ENCODE results near the gene NEMP2. TPM values are rescaled to one million over a fixed set of nuclear protein-coding genes. Genes with fewer than 3 reads are reported as not detected.
A peak's percentile ranks its signal among the peaks of the same experiment; 100 is the strongest.

Gene NEMP2
- total RNA-seq, 6 donors from 2014 or later = 2.6 to 7.4 (median 4.3) TPM

DNA sequence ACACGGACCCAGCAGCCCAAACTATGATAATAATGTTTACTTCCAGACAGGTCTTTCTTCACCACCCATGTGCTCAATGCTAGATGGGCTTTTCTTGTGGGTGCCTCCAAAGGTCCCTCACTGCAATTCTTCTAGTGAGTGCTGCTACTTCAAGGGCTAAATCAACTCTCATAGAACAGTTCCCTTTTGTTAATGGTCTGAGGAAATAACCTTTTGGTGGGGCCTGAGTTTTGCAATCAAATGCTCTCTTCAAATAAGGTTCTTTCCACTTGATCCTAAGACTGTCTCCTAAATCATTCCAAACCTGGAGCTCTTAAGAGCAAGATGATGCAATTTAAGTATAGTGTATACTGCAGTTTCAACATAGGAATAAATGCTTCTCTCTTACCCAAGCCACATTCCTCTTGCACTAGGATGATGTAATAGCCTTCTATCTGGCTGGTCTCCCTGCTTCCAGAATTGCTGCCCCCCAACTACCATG is 6.0 kb downstream of the NEMP2 start:
- Histone ChIP-seq H3K27ac (peak overlapping the region in 2 of 4 donors; percentile 2 to 23), H3K9me3 (no peaks in the 10 kb centered on the region), H3K4me1 (peaks cover 12 to 48% (median 23%) of the 10 kb centered on the region in 4 donors), H3K4me3 (no peak overlapping the region), H3K27me3 (no peaks in the 10 kb centered on the region), H3K36me3 (no peaks in the 10 kb centered on the region)
- DNase-seq (peak in 1 of 2 donors; percentile 33), ATAC-seq (ENCODE audit: low FRiP score in 2 of 2) (peak; percentile 27 to 38)
- TF ChIP-seq POLR2A (IDR thresholded peaks at IDR 0.05) (no peak), CTCF (IDR thresholded peaks at IDR 0.05) (no peak), POLR2AphosphoS5 (IDR thresholded peaks at IDR 0.05) (peak in 1 of 2 donors; percentile 28), EP300 (IDR thresholded peaks at IDR 0.05) (peak in 1 of 4 donors; percentile 56)
- WGBS, 2 donors = 50 to 80% methylated on average over 1 of the region's 1 CpG

- Histone ChIP-seq H3K27me3 (no peaks in the 10 kb centered on the region), H3K27ac (no peak overlapping the region), H3K4me3 (no peak overlapping the region), H3K36me3 (no peaks in the 10 kb centered on the region), H3K9me3 (no peaks in the 10 kb centered on the region), H3K4me1 (peaks cover 8 to 45% (median 20%) of the 10 kb centered on the region in 4 donors)
- TF ChIP-seq POLR2AphosphoS5 (IDR thresholded peaks at IDR 0.05) (no peak), POLR2A (IDR thresholded peaks at IDR 0.05) (no peak), EP300 (IDR thresholded peaks at IDR 0.05) (no peak), CTCF (IDR thresholded peaks at IDR 0.05) (no peak)
- DNase-seq = no peak
- no peak for ATAC-seq (ENCODE audit: low FRiP score in 2 of 2)
Observed at GRCh38 chr2:190527918-190528317, 6.6 kb downstream of the NEMP2 start.

DNA sequence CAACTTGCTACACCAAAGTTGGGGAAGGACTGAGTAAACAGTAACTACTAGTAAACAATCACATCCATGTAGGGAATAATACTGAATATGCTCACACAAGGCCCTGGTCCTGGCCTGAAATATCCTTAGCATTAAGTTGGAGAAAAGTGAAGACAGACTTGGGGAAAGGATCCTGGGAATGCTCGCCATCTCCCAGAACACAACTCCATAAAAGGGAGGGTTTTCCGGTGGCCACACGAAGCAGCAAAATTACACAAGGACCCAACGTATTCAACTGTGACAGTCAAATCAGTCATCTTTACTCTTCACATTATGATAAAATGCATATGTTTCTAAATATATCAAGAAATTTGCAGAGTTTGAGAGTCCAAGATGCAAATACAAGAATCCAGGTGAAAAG is 7.3 kb downstream of the NEMP2 start:
- Histone ChIP-seq H3K36me3 (no peaks in the 10 kb centered on the region), H3K27me3 (no peaks in the 10 kb centered on the region), H3K27ac (no peak overlapping the region), H3K9me3 (no peaks in the 10 kb centered on the region), H3K4me3 (no peak overlapping the region), H3K4me1 (peaks cover 8 to 45% (median 20%) of the 10 kb centered on the region in 4 donors)
- TF ChIP-seq POLR2A (IDR thresholded peaks at IDR 0.05) = no peak
- no peak for TF ChIP-seq EP300 (IDR thresholded peaks at IDR 0.05)
- no peak for TF ChIP-seq CTCF (IDR thresholded peaks at IDR 0.05)
- TF ChIP-seq POLR2AphosphoS5 (IDR thresholded peaks at IDR 0.05) = no peak
- 97 to 98% methylated on average over 4 of the region's 4 CpGs for WGBS, 2 donors
- ATAC-seq (ENCODE audit: low FRiP score in 2 of 2) (no peak), DNase-seq (no peak)

- Histone ChIP-seq H3K4me1 (peaks cover 8 to 45% (median 20%) of the 10 kb centered on the region in 4 donors), H3K36me3 (no peaks in the 10 kb centered on the region), H3K27ac (no peak overlapping the region), H3K27me3 (no peaks in the 10 kb centered on the region), H3K4me3 (no peak overlapping the region), H3K9me3 (no peaks in the 10 kb centered on the region)
- 67 to 73% methylated on average over 4 of the region's 4 CpGs for WGBS, 2 donors
- ATAC-seq (ENCODE audit: low FRiP score in 2 of 2) (no peak), DNase-seq (no peak)
- TF ChIP-seq CTCF (IDR thresholded peaks at IDR 0.05) = no peak
- no peak for TF ChIP-seq EP300 (IDR thresholded peaks at IDR 0.05)
- TF ChIP-seq POLR2A (IDR thresholded peaks at IDR 0.05) = no peak
- no peak for TF ChIP-seq POLR2AphosphoS5 (IDR thresholded peaks at IDR 0.05)
Observed at GRCh38 chr2:190526105-190526750, 8.3 kb downstream of the NEMP2 start.

DNA sequence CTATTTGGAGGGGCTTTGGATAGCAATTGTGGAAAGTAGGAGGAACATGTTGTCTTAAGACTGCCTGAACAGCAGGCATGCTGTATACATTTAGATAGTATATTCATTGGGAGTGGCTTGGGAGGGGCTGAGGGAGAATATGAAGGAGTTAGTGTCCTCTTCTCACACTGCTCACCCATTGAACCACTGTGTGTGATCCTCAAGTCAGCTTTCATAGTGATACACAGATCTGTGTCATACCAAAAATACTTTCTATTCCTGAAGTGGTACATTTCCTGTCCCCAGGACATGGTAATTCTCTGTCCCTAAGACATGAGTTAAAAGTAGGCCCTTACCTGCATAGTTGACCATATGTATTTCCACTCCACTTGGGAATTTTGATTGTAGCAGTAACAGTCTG is 9.6 kb downstream of the NEMP2 start:
- Histone ChIP-seq H3K27me3 (no peaks in the 10 kb centered on the region), H3K36me3 (no peaks in the 10 kb centered on the region), H3K4me3 (no peak overlapping the region), H3K27ac (no peak overlapping the region), H3K4me1 (peaks cover 8 to 33% (median 15%) of the 10 kb centered on the region in 4 donors), H3K9me3 (no peaks in the 10 kb centered on the region)
- DNase-seq (no peak), ATAC-seq (ENCODE audit: low FRiP score in 2 of 2) (no peak)
- TF ChIP-seq POLR2AphosphoS5 (IDR thresholded peaks at IDR 0.05) = no peak
- no peak for TF ChIP-seq EP300 (IDR thresholded peaks at IDR 0.05)
- no peak for TF ChIP-seq POLR2A (IDR thresholded peaks at IDR 0.05)
- TF ChIP-seq CTCF (IDR thresholded peaks at IDR 0.05) = no peak
